Forelimb muscle (tissue), 1 donor: ENCODE measurements around the gene SLC30A2. TPM values are rescaled to one million over a fixed set of nuclear protein-coding genes. Genes with fewer than 3 reads are reported as not detected.

Experiments used
- DNase-seq: peaks from one replicate; pipeline ENCODE4 v3.0.0-alpha.2; 2013; ENCODE audit warnings: low read depth
- polyA plus RNA-seq: library from polyadenylated mRNA; unstranded; fragments of 120-200 nt; gene quantifications from one replicate; pipeline ENCODE4 v1.2.1, GENCODE V29; 2013; ENCODE audit not compliant: insufficient read length

Gene SLC30A2
- polyA plus RNA-seq, 1 donor, result 1.00 TPM

GRCh38 chr1:26070296-26070962, 24.5 kb upstream of the SLC30A2 start:
- DNase-seq, result no peak

GRCh38 chr1:26069941-26070295, 24.0 kb upstream of the SLC30A2 start:
- DNase-seq, result no peak

- no peak for DNase-seq
Observed at GRCh38 chr1:26067432-26067911, 21.6 kb upstream of the SLC30A2 start, which contains the start of gene TRIM63. Gene TRIM63 (minus strand): TSS chr1:26067630. CDS start chr1:26067494, 136 bp downstream.

GRCh38 chr1:26066857-26067256, 20.9 kb upstream of the SLC30A2 start:
- DNase-seq, result no peak

- DNase-seq, result no peak
Observed at GRCh38 chr1:26066160-26066559, 20.2 kb upstream of the SLC30A2 start.

GRCh38 chr1:26064553-26064952, 18.6 kb upstream of the SLC30A2 start:
- DNase-seq, result no peak

- no peak for DNase-seq
Observed at GRCh38 chr1:26060832-26061574, 15.1 kb upstream of the SLC30A2 start.

GRCh38 chr1:26059906-26060305, 14.0 kb upstream of the SLC30A2 start:
- DNase-seq, result no peak

GRCh38 chr1:26058052-26058595, 12.2 kb upstream of the SLC30A2 start:
- no peak for DNase-seq

GRCh38 chr1:26057189-26057588, 11.3 kb upstream of the SLC30A2 start:
- DNase-seq, result no peak

GRCh38 chr1:26055041-26055440, 9.1 kb upstream of the SLC30A2 start:
- DNase-seq, result no peak

GRCh38 chr1:26053718-26054560, 8.0 kb upstream of the SLC30A2 start:
- DNase-seq, result no peak

GRCh38 chr1:26050248-26050640, 4.3 kb upstream of the SLC30A2 start:
- no peak for DNase-seq

GRCh38 chr1:26049531-26050247, 3.8 kb upstream of the SLC30A2 start:
- no peak for DNase-seq

GRCh38 chr1:26047278-26047874, 1.5 kb upstream of the SLC30A2 start:
- no peak for DNase-seq

- DNase-seq, result no peak
Observed at GRCh38 chr1:26046246-26047095, 553 bp upstream of the SLC30A2 start.

- no peak for DNase-seq
Observed at GRCh38 chr1:26044971-26045721, 772 bp downstream of the SLC30A2 start.

GRCh38 chr1:26044414-26044813, 1.5 kb downstream of the SLC30A2 start:
- no peak for DNase-seq

- DNase-seq, result no peak
Observed at GRCh38 chr1:26043765-26044164, 2.2 kb downstream of the SLC30A2 start.
